Mononuclear cell (primary cell): Measurements from ENCODE around the gene PPM1N. TPM values are rescaled to one million over a fixed set of nuclear protein-coding genes. Genes with fewer than 3 reads are reported as not detected.

Source experiments
- H3K27me3 ChIP-seq: 2 replicates; pipeline ENCODE4 v1.6.0; 2011; ENCODE audit warnings: low read length, control low read depth; ENCODE audit not compliant: insufficient read depth
- H3K4me1 ChIP-seq: 2 replicates; pipeline ENCODE4 v1.5.1; 2011; ENCODE audit warnings: mild to moderate bottlenecking, low read length, control low read depth; ENCODE audit not compliant: insufficient read depth
- H3K4me3 ChIP-seq: 2 replicates; pipeline ENCODE4 v1.5.1; 2011; ENCODE audit warnings: mild to moderate bottlenecking, low read length, moderate library complexity
- H3K9me3 ChIP-seq: 2 replicates; pipeline ENCODE4 v1.5.1; 2011; ENCODE audit warnings: low read depth, mild to moderate bottlenecking, control low read depth, low read length
- total RNA-seq: library from RNA; depleted of rRNA; stranded (reverse); fragments of >200 nt; gene quantifications from one replicate; pipeline ENCODE4 v1.2.3, GENCODE V29; 2012

Gene PPM1N
- total RNA-seq, 1 donor, result 4.3 TPM

GRCh38 chr19:45523642-45524256, 25.5 kb downstream of the PPM1N start:
- H3K9me3 ChIP-seq, result no peaks in the 10 kb centered on the region

DNA sequence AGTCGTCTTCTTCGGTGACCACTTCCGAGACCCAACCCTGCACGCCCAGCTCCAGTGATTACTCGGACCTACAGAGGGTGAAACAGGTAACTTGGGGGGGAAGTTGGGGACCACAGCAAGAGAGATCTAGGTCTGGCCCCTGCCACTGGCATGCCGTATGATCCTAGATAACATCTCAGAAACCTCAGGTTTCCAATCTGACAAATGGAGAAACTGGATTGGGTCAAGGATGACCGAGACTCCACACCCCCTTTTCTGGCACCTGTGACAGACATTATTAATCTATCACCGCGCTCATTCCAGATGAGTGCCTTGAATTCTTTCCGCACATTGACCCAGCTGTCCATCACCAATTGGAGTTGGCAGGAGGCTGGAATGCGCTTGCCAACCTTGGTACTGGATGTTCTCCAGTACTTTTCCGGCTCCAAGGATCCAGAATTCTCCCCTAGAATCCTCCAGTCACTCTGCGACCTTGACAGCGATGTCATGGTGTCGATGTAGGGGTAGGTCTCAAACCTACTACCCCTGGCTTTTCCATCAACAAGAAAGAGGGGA, 26.4 kb downstream of the PPM1N start:
- H3K4me3 ChIP-seq, result no peak overlapping the region
- no peaks in the 10 kb centered on the region for H3K9me3 ChIP-seq
- no peaks in the 10 kb centered on the region for H3K27me3 ChIP-seq
- peaks cover 65% of the 10 kb centered on the region for H3K4me1 ChIP-seq

More at GRCh38 chr19:45523642-45524256, 25.5 kb downstream of the PPM1N start:
- H3K27me3 ChIP-seq, result no peaks in the 10 kb centered on the region
- no peak overlapping the region for H3K4me3 ChIP-seq
- H3K4me1 ChIP-seq, result peaks cover 57% of the 10 kb centered on the region

- Histone ChIP-seq H3K9me3 (peaks cover 2% of the 10 kb centered on the region), H3K4me3 (no peak overlapping the region), H3K4me1 (peaks cover 52% of the 10 kb centered on the region), H3K27me3 (no peaks in the 10 kb centered on the region)
These were observed 27.9 kb downstream of the PPM1N start for GRCh38 chr19:45526143-45526542.

- peaks cover 45% of the 10 kb centered on the region for H3K4me1 ChIP-seq
- peaks cover 8% of the 10 kb centered on the region for H3K9me3 ChIP-seq
- no peak overlapping the region for H3K4me3 ChIP-seq
- no peaks in the 10 kb centered on the region for H3K27me3 ChIP-seq
These were observed 28.7 kb downstream of the PPM1N start for GRCh38 chr19:45526971-45527370.

GRCh38 chr19:45527731-45528130, 29.5 kb downstream of the PPM1N start:
- H3K4me1 ChIP-seq, result peaks cover 38% of the 10 kb centered on the region
- peaks cover 8% of the 10 kb centered on the region for H3K9me3 ChIP-seq
- no peak overlapping the region for H3K4me3 ChIP-seq
- no peaks in the 10 kb centered on the region for H3K27me3 ChIP-seq

- Histone ChIP-seq H3K4me1 (peaks cover 33% of the 10 kb centered on the region), H3K9me3 (peaks cover 8% of the 10 kb centered on the region), H3K27me3 (no peaks in the 10 kb centered on the region), H3K4me3 (no peak overlapping the region)
These were observed 30.0 kb downstream of the PPM1N start for GRCh38 chr19:45528149-45528743.

DNA sequence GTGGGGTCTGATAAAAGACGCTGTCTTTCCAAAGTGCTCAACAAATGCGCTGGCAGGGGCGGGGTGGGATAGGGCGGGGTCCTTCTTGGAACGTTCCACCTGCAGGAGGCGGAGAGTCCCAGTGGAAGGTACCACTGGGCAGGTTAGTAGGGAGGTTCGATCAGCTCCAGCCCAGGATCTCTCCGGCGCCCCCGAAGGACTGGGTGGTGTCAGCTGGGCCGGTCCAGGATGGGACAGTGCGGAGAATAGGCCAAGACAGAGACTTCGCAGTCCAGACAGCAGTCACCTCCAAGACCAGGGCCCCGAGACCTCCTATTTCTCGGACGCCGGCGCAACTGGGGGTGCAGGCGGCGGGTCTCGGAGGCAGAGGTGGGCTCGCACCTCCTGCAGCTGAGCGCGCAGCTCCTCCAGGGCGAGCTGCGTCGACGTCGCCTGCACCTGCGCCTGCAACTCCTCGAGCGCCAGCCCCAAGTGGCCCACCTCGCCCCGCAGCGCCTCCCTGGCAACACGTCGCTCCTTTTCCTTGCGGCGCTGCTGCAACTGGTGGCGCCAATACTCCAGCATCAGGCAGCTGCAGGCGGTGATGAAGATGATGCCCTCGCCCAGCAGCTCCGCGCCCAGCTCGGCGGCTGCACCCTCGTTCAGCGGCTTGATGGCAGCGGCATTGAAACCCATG, 30.6 kb downstream of the PPM1N start:
- peaks cover 8% of the 10 kb centered on the region for H3K9me3 ChIP-seq
- H3K4me1 ChIP-seq, result peaks cover 28% of the 10 kb centered on the region
- no peak overlapping the region for H3K4me3 ChIP-seq
- H3K27me3 ChIP-seq, result no peaks in the 10 kb centered on the region

GRCh38 chr19:45529420-45529785, 31.2 kb downstream of the PPM1N start:
- H3K4me1 ChIP-seq, result peaks cover 25% of the 10 kb centered on the region
- peaks cover 8% of the 10 kb centered on the region for H3K9me3 ChIP-seq
- H3K4me3 ChIP-seq, result no peak overlapping the region
- no peaks in the 10 kb centered on the region for H3K27me3 ChIP-seq

- no peak overlapping the region for H3K4me3 ChIP-seq
- no peaks in the 10 kb centered on the region for H3K27me3 ChIP-seq
- peaks cover 8% of the 10 kb centered on the region for H3K9me3 ChIP-seq
- H3K4me1 ChIP-seq, result peaks cover 13% of the 10 kb centered on the region
These were observed 33.1 kb downstream of the PPM1N start for GRCh38 chr19:45531349-45531748.

DNA sequence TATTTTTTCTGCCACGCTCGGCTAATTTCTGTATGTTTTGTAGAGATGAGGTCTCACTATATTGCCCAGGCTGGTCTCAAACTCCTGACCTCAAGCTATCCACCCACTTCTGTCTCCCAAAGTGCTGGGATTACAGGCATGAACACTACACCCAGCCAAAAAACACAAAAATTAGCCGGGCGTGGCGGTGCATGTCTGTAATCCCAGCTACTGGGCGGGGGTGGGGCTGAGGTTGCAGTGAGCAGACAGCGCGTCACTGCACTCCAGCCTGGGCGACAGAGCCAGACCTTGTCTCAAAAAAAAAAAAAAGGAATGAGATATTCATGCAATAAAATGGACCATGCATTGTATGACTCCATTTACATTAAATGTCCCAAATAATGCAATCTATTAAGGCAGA, 41.2 kb downstream of the PPM1N start:
- peaks cover 15% of the 10 kb centered on the region for H3K4me1 ChIP-seq
- H3K9me3 ChIP-seq, result no peaks in the 10 kb centered on the region
- no peaks in the 10 kb centered on the region for H3K27me3 ChIP-seq
- H3K4me3 ChIP-seq, result no peak overlapping the region

DNA sequence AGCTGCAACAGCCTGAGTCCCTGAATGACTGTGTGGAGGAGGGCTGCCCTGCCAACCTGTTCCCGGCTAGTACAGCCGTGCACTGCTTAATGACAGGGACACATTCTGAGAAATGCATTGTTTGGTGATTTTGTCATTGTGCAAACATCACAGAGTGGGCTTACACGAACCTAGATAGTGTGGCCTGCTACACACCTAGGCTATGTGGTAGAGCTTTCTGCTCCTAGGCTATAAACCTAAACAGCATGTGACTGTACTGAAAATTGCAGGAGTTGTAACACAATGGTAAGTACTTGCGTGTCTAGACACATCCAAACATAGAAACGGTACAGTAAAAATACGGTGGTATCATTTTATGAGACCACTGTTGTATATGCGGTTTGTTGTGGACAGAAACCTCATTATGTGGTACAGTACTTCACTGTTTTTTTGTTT, 44.0 kb downstream of the PPM1N start:
- no peaks in the 10 kb centered on the region for H3K27me3 ChIP-seq
- no peaks in the 10 kb centered on the region for H3K9me3 ChIP-seq
- peaks cover 19% of the 10 kb centered on the region for H3K4me1 ChIP-seq
- H3K4me3 ChIP-seq, result no peak overlapping the region

DNA sequence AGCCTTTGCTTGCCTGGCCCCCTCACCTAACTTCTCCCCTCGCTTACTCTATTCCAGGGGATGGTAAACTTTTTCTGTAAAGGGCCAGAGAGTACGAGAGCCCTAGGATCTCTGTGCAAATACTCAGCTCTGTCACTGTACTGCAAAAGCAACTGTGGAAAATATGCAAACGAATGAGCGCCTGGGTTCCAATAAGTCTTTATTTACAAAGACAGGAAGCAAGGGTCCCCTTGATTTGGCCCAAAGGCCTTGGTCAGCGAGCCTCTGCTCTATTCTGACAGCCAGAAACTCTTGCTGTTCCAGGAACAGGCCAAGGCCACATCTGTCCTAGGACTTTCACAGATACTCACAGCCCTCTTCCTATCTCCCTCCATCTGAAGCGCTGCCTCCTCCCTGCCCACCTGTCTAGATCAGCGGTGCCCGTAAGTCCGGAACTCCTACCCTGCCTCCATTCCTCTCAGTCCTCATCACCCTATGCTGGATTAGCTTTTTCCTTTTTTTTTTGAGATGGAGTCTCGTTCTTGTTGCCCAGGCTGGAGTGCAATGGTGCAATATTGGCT, 49.0 kb downstream of the PPM1N start:
- H3K27me3 ChIP-seq, result no peaks in the 10 kb centered on the region
- H3K4me3 ChIP-seq, result no peak overlapping the region
- H3K9me3 ChIP-seq, result no peaks in the 10 kb centered on the region
- peaks cover 19% of the 10 kb centered on the region for H3K4me1 ChIP-seq

DNA sequence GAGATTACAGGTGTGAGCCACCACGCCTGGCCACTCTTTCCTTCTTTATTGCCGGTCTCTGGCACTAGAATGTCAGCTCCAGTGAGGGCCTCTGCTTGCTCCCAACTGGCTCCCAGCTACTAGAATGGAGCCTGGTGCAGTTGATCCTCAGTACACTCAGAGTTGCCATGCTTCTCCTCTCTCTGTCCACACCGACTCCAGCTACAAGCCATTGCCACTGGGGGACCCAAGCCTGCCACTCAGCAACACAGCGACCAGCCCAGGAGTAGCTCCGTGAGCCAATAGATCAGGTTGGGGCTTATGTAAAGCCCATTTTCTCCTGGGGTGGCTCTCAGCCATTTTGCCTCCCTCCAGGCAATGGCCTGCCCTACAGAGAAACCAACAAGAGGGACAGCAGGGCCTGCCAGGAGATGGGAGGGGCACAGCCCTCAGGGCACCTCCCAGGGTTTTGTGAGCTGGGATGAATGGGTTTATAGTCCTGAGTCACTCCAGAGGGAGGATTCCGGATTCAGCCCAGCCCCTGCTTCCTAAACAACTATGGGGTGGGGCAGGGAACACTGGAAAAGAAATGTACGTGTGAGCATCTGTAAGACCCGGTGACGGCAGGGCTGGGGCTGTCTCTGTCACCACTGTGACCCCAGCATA, 49.8 kb downstream of the PPM1N start:
- Histone ChIP-seq H3K27me3 (no peaks in the 10 kb centered on the region), H3K4me3 (no peak overlapping the region), H3K9me3 (no peaks in the 10 kb centered on the region)

More for the DNA sequence above, 49.8 kb downstream of the PPM1N start:
- peaks cover 17% of the 10 kb centered on the region for H3K4me1 ChIP-seq
